G401 (cell line): Measurements from ENCODE around the gene GPSM1. TPM values are rescaled to one million over a fixed set of nuclear protein-coding genes. Genes with fewer than 3 reads are reported as not detected.

Source experiments
- DNase-seq: peaks from one replicate; pipeline ENCODE4 v3.0.0-alpha.2; 2015; ENCODE audit warnings: low spot score
- in situ Hi-C: cut with HindIII; loops from 2 replicates; pipeline ENCODE4 v1.10.0; 2016; ENCODE audit warnings: low sequenced_read_pairs, mixed read lengths
- total RNA-seq: library from RNA; depleted of rRNA; stranded (reverse); fragments of >200 nt; shearing (Covaris generic); gene quantifications from 2 replicates; pipeline ENCODE4 v1.2.3, GENCODE V29; 2014

Gene GPSM1
- total RNA-seq, 1 experiment from 2014 or later = 49.1 TPM

GRCh38 chr9:136302527-136302926 is 24.8 kb upstream of the GPSM1 start:
- no peak for DNase-seq
- in situ Hi-C loops = no loop called here

- in situ Hi-C loops = no loop called here
These were observed 24.1 kb upstream of the GPSM1 start for GRCh38 chr9:136303066-136303824.

GRCh38 chr9:136303825-136304416 is 23.4 kb upstream of the GPSM1 start, which contains the start of gene CCDC187:
CCDC187 (minus strand) TSS chr9:136304094; CDS start chr9:136303830, 264 bp downstream.
- in situ Hi-C loops = no loop called here
- no peak for DNase-seq

More at GRCh38 chr9:136303066-136303824, 24.1 kb upstream of the GPSM1 start:
- DNase-seq = no peak

GRCh38 chr9:136304456-136304855 is 22.9 kb upstream of the GPSM1 start:
- DNase-seq = no peak
- in situ Hi-C loops = no loop called here

- in situ Hi-C loops = no loop called here
- no peak for DNase-seq
These were observed 22.4 kb upstream of the GPSM1 start for GRCh38 chr9:136304981-136305380.

GRCh38 chr9:136305804-136306203 is 21.5 kb upstream of the GPSM1 start:
- in situ Hi-C loops = no loop called here
- DNase-seq = no peak

- no peak for DNase-seq
- in situ Hi-C loops = no loop called here
These were observed 20.8 kb upstream of the GPSM1 start for GRCh38 chr9:136306211-136307208.

GRCh38 chr9:136307215-136307750 is 20.1 kb upstream of the GPSM1 start:
- no peak for DNase-seq
- in situ Hi-C loops = no loop called here

GRCh38 chr9:136308006-136308701 is 19.2 kb upstream of the GPSM1 start:
- no peak for DNase-seq
- in situ Hi-C loops = no loop called here

GRCh38 chr9:136308702-136309053 is 18.7 kb upstream of the GPSM1 start:
- in situ Hi-C loops = no loop called here
- no peak for DNase-seq

GRCh38 chr9:136309101-136309801 is 18.1 kb upstream of the GPSM1 start:
- DNase-seq = no peak
- in situ Hi-C loops = no loop called here

- DNase-seq = no peak
- in situ Hi-C loops = no loop called here
These were observed 17.5 kb upstream of the GPSM1 start for GRCh38 chr9:136309806-136310220.

GRCh38 chr9:136310273-136311030 is 16.9 kb upstream of the GPSM1 start:
- DNase-seq = no peak
- in situ Hi-C loops = no loop called here

GRCh38 chr9:136311051-136312008 is 16.0 kb upstream of the GPSM1 start:
- in situ Hi-C loops = no loop called here
- DNase-seq = no peak

GRCh38 chr9:136312009-136312375 is 15.3 kb upstream of the GPSM1 start:
- in situ Hi-C loops = no loop called here
- DNase-seq = no peak

- in situ Hi-C loops = no loop called here
- no peak for DNase-seq
These were observed 14.9 kb upstream of the GPSM1 start for GRCh38 chr9:136312436-136312835.
